ENCODE results near the gene GADL1.

Gene GADL1

GRCh38 chr3:30932513-30933098, 38.1 kb upstream of the GADL1 start:
- DNase-seq (ENCODE audit: extremely low read depth, low read depth) = no peak
- TF ChIP-seq CTCF (IDR thresholded peaks at IDR 0.05; ENCODE audit: low read depth, low read length) = no peak

GRCh38 chr3:30924763-30925162, 30.3 kb upstream of the GADL1 start:
- TF ChIP-seq CTCF (IDR thresholded peaks at IDR 0.05; ENCODE audit: low read depth, low read length) = no peak
- no peak for DNase-seq (ENCODE audit: extremely low read depth, low read depth)

- DNase-seq (ENCODE audit: extremely low read depth, low read depth) = no peak
- no peak for TF ChIP-seq CTCF (IDR thresholded peaks at IDR 0.05; ENCODE audit: low read depth, low read length)
These were observed 25.1 kb upstream of the GADL1 start for GRCh38 chr3:30919564-30919963.

GRCh38 chr3:30918761-30919160, 24.3 kb upstream of the GADL1 start:
- no peak for TF ChIP-seq CTCF (IDR thresholded peaks at IDR 0.05; ENCODE audit: low read depth, low read length)
- DNase-seq (ENCODE audit: extremely low read depth, low read depth) = no peak

- no peak for DNase-seq (ENCODE audit: extremely low read depth, low read depth)
- no peak for TF ChIP-seq CTCF (IDR thresholded peaks at IDR 0.05; ENCODE audit: low read depth, low read length)
These were observed 21.3 kb upstream of the GADL1 start for GRCh38 chr3:30915782-30916181.

- TF ChIP-seq CTCF (IDR thresholded peaks at IDR 0.05; ENCODE audit: low read depth, low read length) = no peak
- no peak for DNase-seq (ENCODE audit: extremely low read depth, low read depth)
These were observed 20.2 kb upstream of the GADL1 start for GRCh38 chr3:30914696-30915095.

- no peak for TF ChIP-seq CTCF (IDR thresholded peaks at IDR 0.05; ENCODE audit: low read depth, low read length)
- DNase-seq (ENCODE audit: extremely low read depth, low read depth) = no peak
These were observed 18.7 kb upstream of the GADL1 start for GRCh38 chr3:30913176-30913575.
